ENCODE measurements around the gene ATP13A2.
"Not testable (repeated sequence)": the region's sequence is repeated elsewhere in the genome, so short reads cannot be mapped to it uniquely, and the experiment has no call there.

The ATP13A2 gene

GRCh38 chr1:16956775-16957174 is 55.0 kb downstream of the ATP13A2 start:
- DNase-seq = no peak

- no peak for DNase-seq
These were observed 56.5 kb downstream of the ATP13A2 start for GRCh38 chr1:16955186-16955585.

GRCh38 chr1:16954579-16954978 is 57.1 kb downstream of the ATP13A2 start:
- no peak for DNase-seq

GRCh38 chr1:16952376-16952775 is 59.4 kb downstream of the ATP13A2 start:
- not testable (repeated sequence) for DNase-seq

- DNase-seq = not testable (repeated sequence)
These were observed 62.7 kb downstream of the ATP13A2 start for GRCh38 chr1:16949026-16949425.

- not testable (repeated sequence) for DNase-seq
These were observed 63.3 kb downstream of the ATP13A2 start for GRCh38 chr1:16948282-16948891.

GRCh38 chr1:16946646-16947045 is 65.1 kb downstream of the ATP13A2 start:
- DNase-seq = no peak

- not testable (repeated sequence) for DNase-seq
These were observed 65.5 kb downstream of the ATP13A2 start for GRCh38 chr1:16946185-16946584.

- not testable (repeated sequence) for DNase-seq
These were observed 66.2 kb downstream of the ATP13A2 start for GRCh38 chr1:16945512-16945911.

- DNase-seq = no peak
These were observed 67.7 kb downstream of the ATP13A2 start for GRCh38 chr1:16944038-16944437.

- not testable (repeated sequence) for DNase-seq
These were observed 72.1 kb downstream of the ATP13A2 start for GRCh38 chr1:16939386-16940180.

- DNase-seq = no peak
These were observed 73.1 kb downstream of the ATP13A2 start for GRCh38 chr1:16938351-16939321.

- DNase-seq = not testable (repeated sequence)
These were observed 75.1 kb downstream of the ATP13A2 start for GRCh38 chr1:16936580-16936979.

Data from femur (tissue), 1 donor.